ENCODE data around the gene NCR2.

DNA sequence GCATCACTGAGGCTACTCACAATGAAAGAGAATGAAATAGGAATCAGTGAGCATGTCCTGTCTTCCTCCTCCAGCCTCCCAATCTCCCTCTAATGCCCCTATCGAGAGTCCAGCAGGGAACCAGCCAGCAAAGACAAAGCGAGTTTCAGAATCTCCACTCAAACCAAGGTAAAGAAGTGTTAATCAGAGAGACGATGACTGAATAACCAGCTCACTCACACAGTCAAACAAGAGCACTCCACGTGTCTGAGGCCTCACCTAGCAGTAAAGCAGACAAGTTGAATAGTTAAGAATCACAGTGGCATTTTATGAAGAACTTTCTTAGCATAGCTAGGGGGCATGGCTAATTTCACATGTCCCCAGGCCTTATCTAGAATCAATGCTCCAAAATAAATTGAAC is 45.6 kb upstream of the NCR2 start:
- TF ChIP-seq SUZ12 (IDR thresholded peaks at IDR 0.05; ENCODE audit: extremely low read depth, insufficient read depth, insufficient read length) (no peak), ZNF274 (IDR thresholded peaks at IDR 0.05; ENCODE audit: low read depth, low read length) (no peak)

All from NT2/D1 (cell line).